ENCODE measurements around the gene SLC7A8.

SLC7A8 gene

GRCh38 chr14:23154964-23155587 lies 28.4 kb downstream of the SLC7A8 start:
- DNase-seq, result no peak

- no peak for DNase-seq
Observed at GRCh38 chr14:23153851-23154796, 29.3 kb downstream of the SLC7A8 start.

GRCh38 chr14:23151342-23151741 lies 32.1 kb downstream of the SLC7A8 start:
- DNase-seq, result no peak

GRCh38 chr14:23149745-23150144 lies 33.7 kb downstream of the SLC7A8 start:
- no peak for DNase-seq

GRCh38 chr14:23148591-23149249 lies 34.7 kb downstream of the SLC7A8 start:
- DNase-seq, result no peak

- no peak for DNase-seq
Observed at GRCh38 chr14:23147676-23148075, 35.8 kb downstream of the SLC7A8 start.

GRCh38 chr14:23146980-23147379 lies 36.5 kb downstream of the SLC7A8 start:
- no peak for DNase-seq

GRCh38 chr14:23146351-23146910 lies 37.0 kb downstream of the SLC7A8 start:
- no peak for DNase-seq

GRCh38 chr14:23145794-23146350 lies 37.6 kb downstream of the SLC7A8 start:
- DNase-seq, result no peak

GRCh38 chr14:23143911-23144310 lies 39.5 kb downstream of the SLC7A8 start:
- DNase-seq, result no peak

GRCh38 chr14:23142826-23143225 lies 40.6 kb downstream of the SLC7A8 start:
- DNase-seq, result no peak

GRCh38 chr14:23141706-23142444 lies 41.6 kb downstream of the SLC7A8 start:
- DNase-seq, result peak; percentile 21

- DNase-seq, result no peak
Observed at GRCh38 chr14:23140371-23140770, 43.1 kb downstream of the SLC7A8 start.

- no peak for DNase-seq
Observed at GRCh38 chr14:23139874-23140273, 43.6 kb downstream of the SLC7A8 start.

GRCh38 chr14:23137813-23138535 lies 45.5 kb downstream of the SLC7A8 start:
- DNase-seq, result no peak

- no peak for DNase-seq
Observed at GRCh38 chr14:23137192-23137812, 46.2 kb downstream of the SLC7A8 start.

GRCh38 chr14:23136566-23137133 lies 46.8 kb downstream of the SLC7A8 start:
- DNase-seq, result no peak

GRCh38 chr14:23132970-23133369 lies 50.5 kb downstream of the SLC7A8 start:
- DNase-seq, result no peak

GRCh38 chr14:23131482-23131881 lies 52.0 kb downstream of the SLC7A8 start:
- no peak for DNase-seq

- DNase-seq, result no peak
Observed at GRCh38 chr14:23130871-23131270, 52.6 kb downstream of the SLC7A8 start.

Measured in NCI-H146 (cell line).